ENCODE data around the gene ERCC4.

- TF ChIP-seq ZNF274 (IDR thresholded peaks at IDR 0.05; ENCODE audit: low read depth, low read length) (no peak), YY1 (IDR thresholded peaks at IDR 0.05; ENCODE audit: insufficient read depth, insufficient read length) (no peak), SUZ12 (IDR thresholded peaks at IDR 0.05; ENCODE audit: extremely low read depth, insufficient read depth, insufficient read length) (no peak)
Observed at GRCh38 chr16:13940397-13940933, 20.5 kb downstream of the ERCC4 start.

Measured in NT2/D1 (cell line).